Mucosa of descending colon (tissue), 3 donors: Measurements from ENCODE around the gene KLHDC4. TPM values are rescaled to one million over a fixed set of nuclear protein-coding genes. Genes with fewer than 3 reads are reported as not detected.
"Not testable (repeated sequence)": the region's sequence is repeated elsewhere in the genome, so short reads cannot be mapped to it uniquely, and the experiment has no call there.

Source experiments
- ATAC-seq: fragments of 200-7000 bp; cut with Tn5 transposase; one replicate; pipeline ENCODE4 v1.9.1; 2020; ENCODE audit warnings: mild to moderate bottlenecking, moderate library complexity
- DNase-seq, 3 donors: peaks; one replicate each; pipeline ENCODE4 v3.0.0-alpha.2; 2020
- H3K36me3 ChIP-seq: fragments of 200-600 bp; one replicate; pipeline ENCODE4 v1.8.0; 2021; ENCODE audit warnings: low read depth, mild to moderate bottlenecking
- H3K4me1 ChIP-seq: fragments of 200-600 bp; one replicate; pipeline ENCODE4 v1.8.0; 2021; ENCODE audit warnings: low read depth, mild to moderate bottlenecking
- H3K4me3 ChIP-seq: fragments of 200-600 bp; one replicate; pipeline ENCODE4 v1.8.0; 2021; ENCODE audit warnings: mild to moderate bottlenecking
- H3K9me3 ChIP-seq: fragments of 200-600 bp; one replicate; pipeline ENCODE4 v1.8.0; 2021; ENCODE audit warnings: mild to moderate bottlenecking
- CTCF ChIP-seq: fragments of 200-600 bp; IDR thresholded peaks from one replicate; pipeline ENCODE4 v1.8.0; 2022; ENCODE audit warnings: antibody characterized with exemption, mild to moderate bottlenecking
- intact Hi-C, 2 donors: fragments of 100-400 bp; cut with DNase I in 1 of 2; cut with micrococcal nuclease in 1 of 2; formaldehyde crosslinking; loops; one replicate each; pipeline versions ENCODE4 v1.11.0 to v1.11.1; 2022; cut with DNase I, micrococcal nuclease
- total RNA-seq, 3 donors: library from RNA; stranded (reverse); fragmentation: NEBNext Ultra II Directional in 2 of 3; extraction: Animal tissue kit (Norgen Biotek cat#: 25700) in 2 of 3; gene quantifications; one replicate each; pipeline versions ENCODE4 v1.2.1 to v1.2.4, GENCODE V29; 2021 to 2023
- donor health status: DM: no; HTN: no; CAD: no; lungs with moderate emphysema.
- donor health status: DM: no; HTN: no; CAD: no.
- donor health status: DM: no; HTN: yes; CAD: no.

The KLHDC4 gene
- total RNA-seq, 3 donors from 2014 or later, result 41.6 to 67.7 (median 46.4) TPM

GRCh38 chr16:87685405-87685755 lies 80.4 kb downstream of the KLHDC4 start:
- intact Hi-C loops, result no loop called here
- Histone ChIP-seq H3K4me3 (no peak overlapping the region), H3K4me1 (no peaks in the 10 kb centered on the region), H3K36me3 (no peaks in the 10 kb centered on the region), H3K9me3 (no peaks in the 10 kb centered on the region)
- no peak for TF ChIP-seq CTCF
- no peak for ATAC-seq
- no peak for DNase-seq

DNA sequence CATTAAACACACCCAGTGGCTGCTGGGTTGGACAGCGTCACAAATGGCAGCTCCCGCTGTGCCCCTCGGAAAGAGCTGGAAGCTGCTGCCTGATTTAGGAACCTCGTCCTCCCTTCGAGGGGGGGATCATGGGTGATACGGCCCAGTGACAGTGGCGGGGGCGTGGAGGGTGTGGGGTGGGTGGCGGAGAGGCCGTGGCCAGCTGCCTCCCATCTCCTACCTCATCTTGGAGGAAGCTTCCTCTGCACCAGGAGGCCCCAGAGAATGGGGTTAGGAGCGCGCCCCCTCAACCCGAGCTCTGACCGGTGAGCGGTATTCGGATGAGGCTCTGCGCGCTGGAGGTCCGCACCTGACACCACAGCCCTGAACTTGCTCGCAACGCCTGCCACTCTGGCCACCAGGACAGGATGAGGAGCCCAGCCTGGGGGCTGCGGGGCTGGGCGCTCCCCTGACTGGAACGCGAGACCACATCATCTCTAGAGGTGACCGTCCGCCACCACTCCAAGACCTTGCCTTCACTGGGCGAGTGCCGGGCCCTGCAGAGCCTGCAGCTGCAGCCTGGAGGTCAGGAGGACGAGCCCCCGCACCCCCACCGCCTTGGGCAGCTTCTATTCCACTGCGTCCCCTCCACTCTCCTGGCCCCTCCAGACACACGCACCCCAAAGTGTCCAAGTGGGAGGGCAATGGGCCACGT lies 80.9 kb downstream of the KLHDC4 start:
- TF ChIP-seq CTCF, result no peak
- Histone ChIP-seq H3K4me1 (no peaks in the 10 kb centered on the region), H3K9me3 (no peaks in the 10 kb centered on the region), H3K4me3 (no peak overlapping the region), H3K36me3 (no peaks in the 10 kb centered on the region)
- DNase-seq (no peak), ATAC-seq (no peak)
- intact Hi-C loops, result no loop called here

GRCh38 chr16:87684106-87684677 lies 81.6 kb downstream of the KLHDC4 start:
- DNase-seq (no peak), ATAC-seq (no peak)
- no peaks in the 10 kb centered on the region for H3K4me1 ChIP-seq
- no peak for TF ChIP-seq CTCF
- H3K9me3 ChIP-seq, result no peaks in the 10 kb centered on the region
- H3K36me3 ChIP-seq, result no peaks in the 10 kb centered on the region
- intact Hi-C loops, result no loop called here
- H3K4me3 ChIP-seq, result no peak overlapping the region

- Histone ChIP-seq H3K9me3 (no peaks in the 10 kb centered on the region), H3K36me3 (no peaks in the 10 kb centered on the region), H3K4me1 (no peaks in the 10 kb centered on the region), H3K4me3 (no peak overlapping the region)
- intact Hi-C loops, result no loop called here
- ATAC-seq, result no peak
- TF ChIP-seq CTCF, result no peak
- DNase-seq, result no peak
These were observed 82.9 kb downstream of the KLHDC4 start for GRCh38 chr16:87682852-87683399.

GRCh38 chr16:87681981-87682570 lies 83.7 kb downstream of the KLHDC4 start:
- no peak for TF ChIP-seq CTCF
- ATAC-seq (peak; percentile 14), DNase-seq (peak in 1 of 3 donors; percentile 12)

GRCh38 chr16:87681051-87681602 lies 84.7 kb downstream of the KLHDC4 start:
- H3K4me3 ChIP-seq, intact Hi-C loops, H3K9me3 ChIP-seq, H3K4me1 ChIP-seq, H3K36me3 ChIP-seq, ATAC-seq, DNase-seq: not testable (repeated sequence)

More at GRCh38 chr16:87681981-87682570, 83.7 kb downstream of the KLHDC4 start:
- H3K4me3 ChIP-seq, result no peak overlapping the region
- H3K9me3 ChIP-seq, result no peaks in the 10 kb centered on the region
- intact Hi-C loops, result no loop called here
- no peaks in the 10 kb centered on the region for H3K4me1 ChIP-seq
- no peaks in the 10 kb centered on the region for H3K36me3 ChIP-seq
